ENCODE data around the gene NYNRIN.

The NYNRIN gene

DNA sequence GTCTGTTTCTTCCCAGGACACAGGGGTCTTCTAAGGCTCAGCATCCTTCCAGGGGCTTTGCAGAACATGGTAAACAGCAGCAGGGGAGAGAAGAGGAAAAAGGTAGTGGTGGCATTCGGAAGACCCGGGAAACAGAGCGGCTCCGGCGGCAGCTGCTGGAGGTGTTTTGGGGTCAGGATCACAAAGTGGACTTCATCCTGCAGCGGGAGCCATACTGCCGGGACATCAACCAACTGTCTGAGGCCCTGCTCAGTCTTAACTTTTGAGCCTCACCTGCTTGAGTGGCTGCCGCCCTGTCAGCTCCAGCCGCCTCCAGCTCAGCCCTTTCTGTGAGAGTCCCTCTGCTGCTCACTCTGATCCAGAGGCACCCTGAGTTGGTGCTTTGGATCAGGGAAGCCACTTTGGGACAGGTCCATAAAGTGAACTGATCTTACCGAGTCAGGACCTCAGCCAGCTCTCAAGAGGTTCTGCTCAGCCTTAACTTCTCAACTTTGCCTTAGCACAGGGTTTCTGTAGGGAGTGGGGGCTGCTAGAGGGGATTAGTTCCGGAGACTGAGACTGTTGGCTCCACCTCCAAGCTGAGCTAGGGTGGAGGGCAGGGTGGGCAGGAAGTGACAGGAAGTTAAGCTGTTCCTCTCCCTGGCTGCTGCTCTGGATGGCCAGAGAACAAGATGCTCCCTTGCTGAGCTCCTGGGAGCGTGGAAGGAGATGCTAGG lies 38.4 kb downstream of the NYNRIN start (continued):
- TF ChIP-seq, protein P1, sequence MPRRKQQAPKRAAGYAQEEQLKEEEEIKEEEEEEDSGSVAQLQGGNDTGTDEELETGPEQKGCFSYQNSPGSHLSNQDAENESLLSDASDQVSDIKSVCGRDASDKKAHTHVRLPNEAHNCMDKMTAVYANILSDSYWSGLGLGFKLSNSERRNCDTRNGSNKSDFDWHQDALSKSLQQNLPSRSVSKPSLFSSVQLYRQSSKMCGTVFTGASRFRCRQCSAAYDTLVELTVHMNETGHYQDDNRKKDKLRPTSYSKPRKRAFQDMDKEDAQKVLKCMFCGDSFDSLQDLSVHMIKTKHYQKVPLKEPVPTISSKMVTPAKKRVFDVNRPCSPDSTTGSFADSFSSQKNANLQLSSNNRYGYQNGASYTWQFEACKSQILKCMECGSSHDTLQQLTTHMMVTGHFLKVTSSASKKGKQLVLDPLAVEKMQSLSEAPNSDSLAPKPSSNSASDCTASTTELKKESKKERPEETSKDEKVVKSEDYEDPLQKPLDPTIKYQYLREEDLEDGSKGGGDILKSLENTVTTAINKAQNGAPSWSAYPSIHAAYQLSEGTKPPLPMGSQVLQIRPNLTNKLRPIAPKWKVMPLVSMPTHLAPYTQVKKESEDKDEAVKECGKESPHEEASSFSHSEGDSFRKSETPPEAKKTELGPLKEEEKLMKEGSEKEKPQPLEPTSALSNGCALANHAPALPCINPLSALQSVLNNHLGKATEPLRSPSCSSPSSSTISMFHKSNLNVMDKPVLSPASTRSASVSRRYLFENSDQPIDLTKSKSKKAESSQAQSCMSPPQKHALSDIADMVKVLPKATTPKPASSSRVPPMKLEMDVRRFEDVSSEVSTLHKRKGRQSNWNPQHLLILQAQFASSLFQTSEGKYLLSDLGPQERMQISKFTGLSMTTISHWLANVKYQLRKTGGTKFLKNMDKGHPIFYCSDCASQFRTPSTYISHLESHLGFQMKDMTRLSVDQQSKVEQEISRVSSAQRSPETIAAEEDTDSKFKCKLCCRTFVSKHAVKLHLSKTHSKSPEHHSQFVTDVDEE (CRISPR knock-in tag; IDR thresholded peaks at IDR 0.05) = no peak
- TF ChIP-seq GLIS3 (CRISPR knock-in tag; IDR thresholded peaks at IDR 0.05) (no peak), TOX (CRISPR knock-in tag; IDR thresholded peaks at IDR 0.05; ENCODE audit: borderline replicate concordance) (no peak), TCF4 (CRISPR knock-in tag; IDR thresholded peaks at IDR 0.05; ENCODE audit: borderline replicate concordance) (no peak), BACH2 (CRISPR knock-in tag; IDR thresholded peaks at IDR 0.05; ENCODE audit: borderline replicate concordance) (no peak)

DNA sequence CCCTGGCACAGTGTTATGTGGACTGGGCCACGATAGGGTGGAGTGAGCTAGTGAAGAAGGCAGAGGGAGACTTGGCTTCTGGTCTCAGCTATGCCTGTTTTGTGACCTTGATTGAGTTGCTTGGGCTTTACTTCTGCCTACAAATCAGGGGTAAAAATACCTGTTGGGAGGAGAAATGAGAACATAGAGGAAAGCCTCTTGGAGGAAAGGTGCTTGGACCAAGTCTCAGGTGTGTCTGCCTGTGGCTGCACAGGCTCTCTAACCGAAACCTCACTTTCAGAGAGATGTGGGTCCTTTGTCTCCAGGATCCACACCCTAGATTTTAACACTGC lies 38.9 kb downstream of the NYNRIN start:
- ATAC-seq = no peak
- no peak for TF ChIP-seq ARNTL (CRISPR knock-in tag; IDR thresholded peaks at IDR 0.05; ENCODE audit: borderline replicate concordance, low read depth)

DNA sequence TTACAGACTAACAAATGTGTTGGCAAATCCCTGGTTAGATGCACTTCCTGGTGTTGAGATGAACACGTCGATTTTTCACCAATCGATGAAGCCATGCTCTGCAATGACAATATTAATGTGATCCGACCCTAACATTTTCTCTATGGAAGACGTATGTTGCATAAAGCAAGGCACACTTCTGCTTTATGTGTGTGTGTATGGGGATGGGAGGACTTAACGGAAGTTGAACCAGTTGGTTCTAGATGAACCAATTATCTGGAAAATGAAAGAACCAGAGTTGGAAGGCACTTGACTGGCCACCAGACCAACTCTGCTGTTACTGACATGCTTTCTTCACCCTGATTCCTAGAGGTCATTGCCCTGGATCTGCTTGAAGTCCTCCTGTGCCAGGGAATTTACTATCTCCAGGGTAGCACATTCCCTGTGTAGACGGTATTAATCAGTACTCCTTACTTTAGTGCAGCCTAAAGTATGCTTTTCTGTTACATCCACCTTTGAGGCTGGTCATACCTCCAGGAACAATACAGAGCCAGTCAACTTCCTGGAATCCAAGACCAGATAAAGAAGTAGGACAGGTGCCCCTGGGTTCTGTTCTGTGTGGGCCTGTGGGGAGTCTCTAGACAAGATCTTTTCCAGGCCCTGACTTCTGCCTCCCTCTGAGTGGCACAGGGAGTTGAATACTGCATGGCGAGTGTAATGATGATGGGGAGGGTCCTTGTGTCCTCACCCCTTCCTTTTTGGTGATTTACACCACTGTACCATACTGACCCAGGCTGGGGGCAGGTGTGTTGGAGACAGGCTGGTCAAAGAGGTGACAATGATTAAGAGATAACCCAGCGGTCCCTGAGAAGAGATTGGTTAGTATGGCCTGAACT lies 39.7 kb downstream of the NYNRIN start:
- TF ChIP-seq CSDC2 (CRISPR knock-in tag; IDR thresholded peaks at IDR 0.05) = no peak
- no peak for TF ChIP-seq ISL1 (CRISPR knock-in tag; IDR thresholded peaks at IDR 0.05)
- TF ChIP-seq, protein P2, sequence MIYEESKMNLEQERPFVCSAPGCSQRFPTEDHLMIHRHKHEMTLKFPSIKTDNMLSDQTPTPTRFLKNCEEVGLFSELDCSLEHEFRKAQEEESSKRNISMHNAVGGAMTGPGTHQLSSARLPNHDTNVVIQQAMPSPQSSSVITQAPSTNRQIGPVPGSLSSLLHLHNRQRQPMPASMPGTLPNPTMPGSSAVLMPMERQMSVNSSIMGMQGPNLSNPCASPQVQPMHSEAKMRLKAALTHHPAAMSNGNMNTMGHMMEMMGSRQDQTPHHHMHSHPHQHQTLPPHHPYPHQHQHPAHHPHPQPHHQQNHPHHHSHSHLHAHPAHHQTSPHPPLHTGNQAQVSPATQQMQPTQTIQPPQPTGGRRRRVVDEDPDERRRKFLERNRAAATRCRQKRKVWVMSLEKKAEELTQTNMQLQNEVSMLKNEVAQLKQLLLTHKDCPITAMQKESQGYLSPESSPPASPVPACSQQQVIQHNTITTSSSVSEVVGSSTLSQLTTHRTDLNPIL (CRISPR knock-in tag; IDR thresholded peaks at IDR 0.05; ENCODE audit: low read depth) = no peak
- no peak for TF ChIP-seq ZNF70 (CRISPR knock-in tag; IDR thresholded peaks at IDR 0.05)
- TF ChIP-seq, protein P3, sequence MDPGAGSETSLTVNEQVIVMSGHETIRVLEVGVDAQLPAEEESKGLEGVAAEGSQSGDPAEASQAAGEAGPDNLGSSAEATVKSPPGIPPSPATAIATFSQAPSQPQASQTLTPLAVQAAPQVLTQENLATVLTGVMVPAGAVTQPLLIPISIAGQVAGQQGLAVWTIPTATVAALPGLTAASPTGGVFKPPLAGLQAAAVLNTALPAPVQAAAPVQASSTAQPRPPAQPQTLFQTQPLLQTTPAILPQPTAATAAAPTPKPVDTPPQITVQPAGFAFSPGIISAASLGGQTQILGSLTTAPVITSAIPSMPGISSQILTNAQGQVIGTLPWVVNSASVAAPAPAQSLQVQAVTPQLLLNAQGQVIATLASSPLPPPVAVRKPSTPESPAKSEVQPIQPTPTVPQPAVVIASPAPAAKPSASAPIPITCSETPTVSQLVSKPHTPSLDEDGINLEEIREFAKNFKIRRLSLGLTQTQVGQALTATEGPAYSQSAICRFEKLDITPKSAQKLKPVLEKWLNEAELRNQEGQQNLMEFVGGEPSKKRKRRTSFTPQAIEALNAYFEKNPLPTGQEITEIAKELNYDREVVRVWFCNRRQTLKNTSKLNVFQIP (CRISPR knock-in tag; IDR thresholded peaks at IDR 0.05; ENCODE audit: borderline replicate concordance, low read depth) = no peak
- no peak for TF ChIP-seq ESRRG (CRISPR knock-in tag; IDR thresholded peaks at IDR 0.05)
- TF ChIP-seq, protein P1 (CRISPR knock-in tag; IDR thresholded peaks at IDR 0.05) = no peak

DNA sequence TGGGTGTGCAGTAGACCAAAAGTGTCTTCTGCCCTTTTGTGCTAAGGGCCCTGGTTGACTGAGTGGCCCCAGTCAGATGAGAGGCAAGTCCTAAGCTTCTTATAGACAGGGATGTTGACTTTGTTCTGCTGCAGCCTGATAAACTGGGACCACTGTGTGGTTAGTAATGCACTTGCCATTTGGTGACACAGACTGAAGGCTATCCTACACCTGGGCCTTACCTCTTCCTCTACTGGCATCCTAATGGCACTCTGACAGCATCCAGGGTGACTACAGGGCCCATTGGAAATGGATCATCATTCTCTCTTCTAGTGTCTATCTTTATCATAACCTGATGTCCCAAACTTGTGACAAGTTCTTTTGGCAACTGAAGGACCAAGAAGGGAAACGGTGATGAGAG lies 40.5 kb downstream of the NYNRIN start:
- ATAC-seq = no peak
- TF ChIP-seq, protein P3 (CRISPR knock-in tag; IDR thresholded peaks at IDR 0.05; ENCODE audit: borderline replicate concordance, low read depth) = no peak
- TF ChIP-seq ISL1 (CRISPR knock-in tag; IDR thresholded peaks at IDR 0.05) = no peak
- TF ChIP-seq TOX (CRISPR knock-in tag; IDR thresholded peaks at IDR 0.05; ENCODE audit: borderline replicate concordance) = no peak
- no peak for TF ChIP-seq GLIS3 (CRISPR knock-in tag; IDR thresholded peaks at IDR 0.05)
- no peak for TF ChIP-seq ZNF70 (CRISPR knock-in tag; IDR thresholded peaks at IDR 0.05)
- TF ChIP-seq TCF4 (CRISPR knock-in tag; IDR thresholded peaks at IDR 0.05; ENCODE audit: borderline replicate concordance) = no peak
- no peak for TF ChIP-seq BACH2 (CRISPR knock-in tag; IDR thresholded peaks at IDR 0.05; ENCODE audit: borderline replicate concordance)
- TF ChIP-seq PPARA (CRISPR knock-in tag; IDR thresholded peaks at IDR 0.05; ENCODE audit: borderline replicate concordance) = no peak
- no peak for TF ChIP-seq RARB (CRISPR knock-in tag; IDR thresholded peaks at IDR 0.05)
- TF ChIP-seq ZFP30 (CRISPR knock-in tag; IDR thresholded peaks at IDR 0.05) = no peak
- TF ChIP-seq OSR1 (CRISPR knock-in tag; IDR thresholded peaks at IDR 0.05) = no peak
- no peak for TF ChIP-seq ARNTL (CRISPR knock-in tag; IDR thresholded peaks at IDR 0.05; ENCODE audit: borderline replicate concordance, low read depth)
- TF ChIP-seq ZNF8 (CRISPR knock-in tag; IDR thresholded peaks at IDR 0.05) = no peak
- TF ChIP-seq ZFP3 (CRISPR knock-in tag; IDR thresholded peaks at IDR 0.05) = no peak
- TF ChIP-seq, protein P2 (CRISPR knock-in tag; IDR thresholded peaks at IDR 0.05; ENCODE audit: low read depth) = no peak
- TF ChIP-seq, protein P4, sequence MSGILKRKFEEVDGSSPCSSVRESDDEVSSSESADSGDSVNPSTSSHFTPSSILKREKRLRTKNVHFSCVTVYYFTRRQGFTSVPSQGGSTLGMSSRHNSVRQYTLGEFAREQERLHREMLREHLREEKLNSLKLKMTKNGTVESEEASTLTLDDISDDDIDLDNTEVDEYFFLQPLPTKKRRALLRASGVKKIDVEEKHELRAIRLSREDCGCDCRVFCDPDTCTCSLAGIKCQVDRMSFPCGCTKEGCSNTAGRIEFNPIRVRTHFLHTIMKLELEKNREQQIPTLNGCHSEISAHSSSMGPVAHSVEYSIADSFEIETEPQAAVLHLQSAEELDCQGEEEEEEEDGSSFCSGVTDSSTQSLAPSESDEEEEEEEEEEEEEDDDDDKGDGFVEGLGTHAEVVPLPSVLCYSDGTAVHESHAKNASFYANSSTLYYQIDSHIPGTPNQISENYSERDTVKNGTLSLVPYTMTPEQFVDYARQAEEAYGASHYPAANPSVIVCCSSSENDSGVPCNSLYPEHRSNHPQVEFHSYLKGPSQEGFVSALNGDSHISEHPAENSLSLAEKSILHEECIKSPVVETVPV (CRISPR knock-in tag; IDR thresholded peaks at IDR 0.05) = no peak

More for the DNA sequence above, 39.7 kb downstream of the NYNRIN start:
- ATAC-seq = no peak
